ENCODE measurements around the gene TSPAN14.

The TSPAN14 gene

DNA sequence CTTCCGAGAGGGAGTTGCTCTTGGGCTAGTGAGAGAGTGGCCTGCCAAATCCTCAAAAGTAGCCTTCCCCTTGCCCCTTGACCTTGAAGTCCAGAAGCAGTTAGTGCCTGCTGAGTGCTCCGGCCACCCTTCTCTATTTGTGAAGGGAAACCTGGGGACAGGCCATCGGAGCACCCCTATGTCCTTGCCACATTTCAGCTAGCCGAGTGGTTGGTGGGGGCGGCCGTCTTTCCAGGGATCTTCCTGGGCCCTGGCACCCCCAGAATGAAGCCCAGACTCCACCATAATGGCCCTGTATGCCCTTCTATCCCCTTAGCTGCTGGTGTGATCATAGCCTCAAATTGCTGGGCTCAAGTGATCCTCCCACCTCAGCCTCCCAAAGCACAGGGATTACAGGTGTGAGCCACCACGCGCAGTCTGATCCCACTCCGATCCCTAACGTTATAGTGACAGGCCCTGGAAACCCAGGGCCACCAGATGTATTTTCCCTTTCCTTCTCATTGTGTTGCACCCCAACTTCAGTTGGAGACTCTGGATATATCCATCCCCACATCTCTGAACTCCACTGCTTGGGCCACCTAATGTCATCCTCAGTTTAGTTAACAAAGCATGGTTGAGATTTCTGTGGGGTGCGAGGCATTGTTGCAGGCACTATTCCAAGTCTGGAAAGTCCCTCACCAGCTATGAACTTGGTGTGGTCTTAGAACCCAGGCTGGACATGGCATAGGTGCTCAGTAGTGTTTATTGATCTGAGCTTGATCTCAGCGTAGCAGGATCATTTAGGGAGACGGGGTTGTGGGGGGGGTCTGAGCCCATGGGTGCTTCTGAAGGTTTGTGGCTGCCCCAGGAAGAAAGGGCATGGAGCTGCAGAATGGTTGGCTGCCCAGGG lies 1.6 kb downstream of the TSPAN14 start:
- no peak for DNase-seq (ENCODE audit: low read depth)

DNA sequence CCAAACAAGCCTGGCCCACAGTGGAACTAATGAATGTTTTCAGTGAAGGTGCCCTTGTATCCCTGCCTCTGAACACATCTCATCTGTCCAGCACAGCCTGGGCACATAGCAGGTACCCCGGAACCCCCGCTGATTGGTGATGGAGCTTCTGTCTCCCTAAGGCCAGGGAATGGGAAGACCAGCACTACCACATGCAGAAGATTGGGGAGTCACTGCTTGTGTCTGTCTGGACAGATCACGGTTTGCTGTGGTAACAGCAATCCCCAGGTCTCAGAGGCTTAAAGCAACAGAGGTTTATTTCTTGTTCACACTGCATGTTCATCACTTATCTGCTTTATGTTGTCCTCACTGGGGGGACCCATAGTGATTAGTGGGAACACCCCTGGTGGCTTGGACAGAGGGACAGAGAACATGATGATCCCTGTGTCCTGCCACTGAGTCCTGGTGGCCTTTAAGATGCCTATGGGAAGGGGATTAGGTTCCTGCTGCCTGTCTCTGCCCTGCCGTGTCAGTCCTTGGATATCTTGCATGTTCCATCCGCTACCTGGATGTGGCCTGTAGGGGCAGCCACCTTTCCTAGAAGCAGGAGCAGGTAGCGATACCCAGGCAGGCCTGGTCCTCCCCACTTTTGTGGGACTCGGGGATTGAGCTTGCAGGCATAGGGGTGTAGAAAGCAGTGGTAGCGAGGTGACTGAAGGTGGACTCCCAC lies 3.6 kb downstream of the TSPAN14 start:
- no peak for DNase-seq (ENCODE audit: low read depth)

DNA sequence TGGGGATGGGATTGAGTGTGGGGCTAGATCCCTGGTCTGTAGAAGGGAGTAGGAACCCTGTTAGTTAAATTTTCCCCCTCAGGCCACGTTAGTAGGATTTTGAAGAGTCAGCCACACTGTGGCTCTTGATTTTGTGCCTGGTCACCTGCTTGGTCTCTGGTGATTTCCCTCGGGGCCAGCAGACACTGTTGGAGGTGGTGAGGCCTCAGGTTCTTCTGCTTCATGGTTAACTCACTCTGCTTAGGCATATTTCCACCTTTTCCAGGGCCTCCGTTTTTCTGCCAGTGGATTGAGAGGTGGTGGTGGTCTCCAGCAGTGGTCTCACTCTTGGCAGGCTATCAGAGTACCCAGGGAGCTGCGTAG lies 4.1 kb downstream of the TSPAN14 start:
- no peak for DNase-seq (ENCODE audit: low read depth)

DNA sequence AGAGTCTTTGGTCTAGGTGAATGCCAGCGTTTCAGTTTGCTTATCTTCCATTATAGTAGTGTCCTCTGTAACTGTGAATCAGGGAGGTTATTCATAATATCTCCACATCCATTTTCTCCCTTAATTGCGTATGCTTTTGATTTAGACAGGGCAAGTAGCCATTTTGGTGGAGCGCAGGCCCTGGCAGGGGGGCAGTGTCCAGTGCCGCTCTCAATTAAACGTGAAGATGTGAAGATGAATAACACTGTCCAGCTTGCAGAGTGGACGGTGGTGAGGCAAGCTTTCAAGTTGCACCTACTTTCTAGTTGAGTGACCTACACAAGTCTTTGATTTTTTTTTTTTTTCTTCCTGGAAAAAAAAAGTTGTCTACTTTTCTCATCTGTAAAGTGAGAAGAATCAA lies 4.5 kb downstream of the TSPAN14 start:
- no peak for DNase-seq (ENCODE audit: low read depth)

DNA sequence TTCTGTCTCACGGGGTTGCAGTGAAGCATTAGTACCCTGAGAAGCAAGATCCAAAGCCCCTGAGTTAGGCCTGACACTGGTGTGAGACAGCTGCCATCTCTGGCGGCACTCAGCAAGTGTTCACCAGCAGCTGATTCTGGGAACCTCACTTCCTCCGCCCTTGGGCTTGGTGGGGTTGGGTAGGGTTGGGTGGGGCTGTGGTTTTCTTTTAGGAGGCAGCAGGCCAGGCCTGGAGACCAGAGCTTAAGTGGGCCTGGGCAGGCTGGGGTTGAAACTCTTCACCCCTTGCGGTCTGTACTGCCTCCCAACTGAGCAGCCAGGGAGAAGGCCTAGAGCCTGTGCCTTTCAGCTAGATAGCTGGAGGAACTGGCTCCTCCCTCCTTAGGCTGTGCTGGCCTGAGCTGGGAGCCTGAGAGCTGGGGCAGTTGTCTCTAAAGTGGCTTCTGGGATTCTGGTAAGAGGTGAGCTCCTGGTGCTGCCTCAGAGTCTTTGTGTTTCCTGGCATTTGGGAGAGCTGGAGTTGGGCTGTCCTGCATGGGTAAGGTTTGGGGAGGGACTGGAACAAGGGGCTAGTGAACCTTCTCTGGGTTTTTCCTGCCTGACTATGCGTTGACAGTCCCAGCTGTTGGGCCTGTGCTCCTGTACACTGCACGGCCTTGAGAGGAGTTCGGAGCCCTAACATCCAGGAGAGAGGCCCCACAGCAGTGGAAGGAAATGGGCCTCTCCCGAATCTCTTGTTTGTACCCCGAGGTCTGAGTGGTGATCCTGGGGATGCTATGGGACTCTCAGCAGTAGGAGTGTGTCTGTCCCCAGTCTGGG lies 5.1 kb downstream of the TSPAN14 start:
- DNase-seq (ENCODE audit: low read depth): peak; percentile 47

DNA sequence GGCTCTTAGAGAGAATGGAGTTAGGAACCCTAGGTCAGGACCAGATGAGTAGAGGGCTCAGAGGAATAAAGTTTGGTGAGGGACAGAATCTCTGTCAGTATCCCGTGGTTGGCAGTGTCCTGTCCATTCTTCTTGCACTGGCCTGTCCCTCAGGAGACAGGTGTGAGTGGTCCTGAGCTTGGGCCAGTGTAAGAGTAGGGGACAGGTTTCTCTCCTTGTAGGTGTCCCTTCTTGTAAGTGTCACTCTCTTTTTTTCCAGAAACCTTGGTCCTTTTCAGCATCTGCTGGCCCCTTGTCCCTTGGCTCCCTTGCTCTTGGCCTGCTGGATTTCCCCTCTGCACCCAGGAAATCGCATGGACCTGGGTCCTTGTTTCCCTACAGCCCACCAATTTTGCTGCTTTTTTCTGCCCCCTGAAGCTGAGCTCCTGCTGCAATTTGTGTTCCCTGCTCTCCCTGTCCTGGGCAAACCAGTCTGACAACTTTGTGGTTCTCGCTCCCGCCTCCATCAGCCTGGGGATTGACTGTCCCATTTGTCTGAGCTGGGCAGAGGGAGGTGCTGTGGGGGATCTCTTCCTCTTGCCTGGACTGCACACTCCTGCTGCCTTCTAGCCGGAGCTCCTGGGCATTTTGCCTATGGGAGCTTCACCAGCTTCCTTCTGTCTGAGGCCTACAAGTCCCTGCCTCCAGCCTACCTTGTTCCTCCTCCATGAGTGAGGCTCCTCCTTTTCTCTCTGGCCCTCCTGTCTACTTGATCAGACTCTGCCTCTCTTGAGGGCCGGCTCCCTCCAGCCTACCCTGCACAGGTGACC lies 6.5 kb downstream of the TSPAN14 start:
- DNase-seq (ENCODE audit: low read depth): no peak

DNA sequence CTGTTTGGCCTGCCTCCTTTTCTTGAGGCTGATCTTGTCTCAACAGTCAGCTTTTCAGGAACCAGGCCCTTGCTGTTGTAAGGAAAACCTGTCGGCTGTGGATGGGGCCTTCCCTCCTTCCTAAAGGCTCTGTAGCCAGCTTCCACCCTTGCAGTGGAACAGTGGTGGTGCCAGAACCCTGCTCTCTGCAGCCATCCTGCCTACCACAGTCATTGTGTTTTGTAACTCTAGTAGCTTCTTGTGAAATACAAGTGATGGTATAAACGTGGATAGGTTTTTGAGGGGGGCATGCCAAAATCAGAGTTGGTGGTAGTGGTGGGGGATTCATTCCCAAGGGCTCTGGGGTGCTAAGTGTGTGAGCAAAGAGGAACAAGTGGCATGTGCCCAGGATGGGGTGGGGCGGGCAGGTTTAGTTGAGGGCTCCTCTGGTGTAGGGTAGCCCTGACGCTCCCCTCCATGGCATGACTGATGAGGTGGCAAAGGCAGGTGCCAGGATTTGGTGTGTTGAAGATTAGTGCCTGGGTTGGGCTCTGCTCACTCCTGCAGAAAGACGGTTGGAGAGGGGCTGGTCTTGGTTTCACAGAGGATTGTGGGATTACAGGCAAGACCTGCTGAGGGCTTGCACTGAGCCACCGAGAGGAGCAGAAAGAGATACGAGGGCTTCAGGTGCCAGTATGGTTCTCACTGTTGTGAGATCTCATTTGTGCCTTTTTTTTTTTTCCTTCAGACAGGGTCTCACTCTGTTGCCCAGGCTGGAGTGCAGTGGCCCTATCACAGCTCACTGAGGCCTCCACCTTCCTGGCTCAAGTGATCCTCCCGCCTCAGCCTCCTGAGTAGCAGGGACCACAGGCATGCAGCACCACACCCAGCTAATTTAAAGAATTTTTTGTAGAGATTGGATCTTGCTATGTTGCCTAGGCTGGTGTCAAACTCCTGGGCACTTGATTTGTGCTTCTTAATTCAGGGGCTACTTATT lies 7.4 kb downstream of the TSPAN14 start:
- no peak for DNase-seq (ENCODE audit: low read depth)

DNA sequence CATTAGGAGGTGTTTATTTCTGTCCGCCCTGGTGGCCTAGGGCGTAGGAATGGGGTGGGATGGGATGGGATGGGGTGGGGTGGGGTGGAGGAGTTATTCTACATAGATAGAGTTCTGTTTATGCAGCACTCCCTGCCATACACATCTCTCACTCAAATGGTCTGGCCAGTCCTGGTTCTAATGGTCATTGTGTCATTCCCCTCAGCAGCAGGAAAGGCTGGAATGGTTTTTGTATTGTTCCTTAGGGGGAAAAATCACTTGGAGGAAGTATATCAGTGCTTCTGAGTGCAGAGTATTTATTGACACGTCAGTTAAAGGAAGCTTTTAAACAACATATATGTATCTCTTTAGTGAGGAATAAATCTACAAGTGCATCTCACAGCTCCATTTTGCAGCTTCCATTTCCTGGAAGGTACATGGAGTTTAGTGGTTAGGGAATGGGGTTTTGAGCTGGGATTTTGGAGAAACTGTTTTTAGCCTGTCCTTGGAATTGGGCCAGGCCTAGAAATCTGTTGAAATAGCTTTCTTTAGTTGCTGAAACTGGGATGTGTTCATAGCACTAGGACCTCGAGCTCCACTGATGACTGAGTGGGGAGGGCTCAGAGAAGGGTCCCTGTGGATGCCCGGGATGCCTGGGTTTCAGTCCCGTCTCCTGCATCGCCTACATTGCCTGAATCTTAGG lies 8.3 kb downstream of the TSPAN14 start:
- no peak for DNase-seq (ENCODE audit: low read depth)

GRCh38 chr10:80462981-80463741 lies 9.1 kb downstream of the TSPAN14 start:
- no peak for DNase-seq (ENCODE audit: low read depth)

GRCh38 chr10:80463868-80464267 lies 9.8 kb downstream of the TSPAN14 start:
- no peak for DNase-seq (ENCODE audit: low read depth)

DNA sequence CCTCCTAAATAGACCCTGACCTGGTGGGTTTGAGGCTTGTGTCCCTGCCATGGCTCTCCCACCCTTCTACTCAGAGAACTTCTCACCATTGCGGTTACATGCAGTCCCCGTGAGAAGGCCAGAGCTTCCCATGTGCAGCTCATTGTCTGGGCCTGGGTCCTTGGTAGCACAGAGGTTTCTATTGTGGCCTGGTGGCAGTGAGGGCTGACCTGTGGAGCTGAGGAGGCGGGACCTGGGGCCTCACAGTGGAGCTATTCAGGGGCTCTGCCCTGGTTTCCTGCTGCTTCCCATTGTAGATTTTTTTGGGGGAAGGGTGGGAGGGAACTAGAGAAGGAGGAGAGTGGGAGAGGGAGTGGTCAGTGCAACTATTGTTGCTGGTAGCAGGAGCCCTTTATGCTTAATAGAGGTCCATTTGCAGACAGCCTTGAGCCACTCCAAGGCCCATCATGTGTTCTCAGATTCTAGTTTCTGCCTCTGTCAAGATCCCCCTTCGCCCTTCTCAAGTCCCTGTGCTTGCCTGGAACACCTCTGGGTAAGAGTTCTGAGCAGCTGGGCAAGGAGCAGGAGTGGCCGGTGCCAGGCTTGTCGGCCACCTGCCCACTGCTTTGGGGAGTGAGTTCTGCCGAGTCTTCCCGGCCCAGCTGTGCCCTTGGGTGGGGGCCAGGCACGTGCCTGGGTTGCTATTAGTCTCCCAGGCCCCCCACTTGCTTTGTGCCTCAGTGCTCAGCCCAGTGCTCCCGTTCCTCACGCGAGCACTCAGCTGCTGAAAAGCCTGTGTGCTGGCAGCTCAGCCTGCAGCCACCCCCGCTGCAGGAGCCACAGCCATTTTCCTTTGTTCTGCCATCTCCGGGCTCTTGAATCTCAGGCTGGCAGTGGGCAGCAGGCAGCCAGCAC lies 10.7 kb downstream of the TSPAN14 start:
- no peak for DNase-seq (ENCODE audit: low read depth)

DNA sequence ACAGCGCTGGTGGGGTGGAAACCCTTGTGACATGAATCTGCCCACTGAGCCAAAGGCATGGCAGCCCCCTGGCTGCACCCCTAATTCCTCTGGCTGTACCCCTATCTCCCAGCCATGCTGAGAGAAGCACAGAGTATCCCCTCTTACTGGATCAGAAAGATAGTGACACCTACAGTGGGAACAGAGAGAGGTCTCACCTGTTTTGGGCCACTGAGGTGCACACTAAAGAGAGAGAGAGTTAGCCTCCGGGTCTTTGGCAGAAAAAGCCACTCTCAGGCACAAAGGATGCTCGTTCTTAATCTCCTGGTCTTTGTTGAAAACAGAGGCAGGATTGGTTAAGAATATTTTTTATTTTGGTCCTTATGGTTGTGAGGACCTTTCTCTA lies 11.3 kb downstream of the TSPAN14 start:
- no peak for DNase-seq (ENCODE audit: low read depth)

DNA sequence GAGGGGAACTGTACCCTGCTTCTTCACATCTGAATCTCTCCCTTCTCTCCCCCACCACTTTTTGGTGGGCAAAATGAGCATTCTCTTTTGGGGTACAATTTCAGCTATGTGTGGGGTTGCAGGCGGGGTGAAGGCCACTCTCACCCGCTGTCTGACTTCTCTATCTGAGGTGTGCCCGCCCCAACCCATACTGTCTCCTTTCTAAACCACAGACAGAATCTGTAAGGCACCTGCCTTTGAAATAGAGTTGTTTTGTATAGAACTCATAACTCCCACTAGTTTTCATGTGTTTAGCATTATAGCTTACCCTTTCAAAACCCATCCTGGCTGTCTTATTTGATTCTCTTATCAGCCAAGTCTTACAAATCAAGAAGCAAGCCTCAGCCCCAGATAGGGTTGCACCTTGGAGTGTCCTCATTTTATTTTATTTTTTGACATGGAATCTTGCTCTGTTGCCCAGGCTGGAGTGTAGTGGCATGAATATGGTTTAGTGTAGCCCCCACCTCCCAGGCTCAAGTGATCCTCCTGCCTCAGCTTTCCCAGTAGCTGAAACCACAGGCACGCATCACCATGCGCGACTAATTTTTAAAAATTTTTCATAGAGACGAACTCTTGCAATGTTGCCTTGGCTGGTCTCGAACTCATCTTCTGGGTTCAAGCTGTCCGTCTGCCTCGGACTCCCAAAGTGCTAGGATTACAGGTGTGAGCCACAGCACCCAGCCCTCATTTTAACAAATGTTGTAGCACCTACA lies 11.9 kb downstream of the TSPAN14 start:
- no peak for DNase-seq (ENCODE audit: low read depth)

DNA sequence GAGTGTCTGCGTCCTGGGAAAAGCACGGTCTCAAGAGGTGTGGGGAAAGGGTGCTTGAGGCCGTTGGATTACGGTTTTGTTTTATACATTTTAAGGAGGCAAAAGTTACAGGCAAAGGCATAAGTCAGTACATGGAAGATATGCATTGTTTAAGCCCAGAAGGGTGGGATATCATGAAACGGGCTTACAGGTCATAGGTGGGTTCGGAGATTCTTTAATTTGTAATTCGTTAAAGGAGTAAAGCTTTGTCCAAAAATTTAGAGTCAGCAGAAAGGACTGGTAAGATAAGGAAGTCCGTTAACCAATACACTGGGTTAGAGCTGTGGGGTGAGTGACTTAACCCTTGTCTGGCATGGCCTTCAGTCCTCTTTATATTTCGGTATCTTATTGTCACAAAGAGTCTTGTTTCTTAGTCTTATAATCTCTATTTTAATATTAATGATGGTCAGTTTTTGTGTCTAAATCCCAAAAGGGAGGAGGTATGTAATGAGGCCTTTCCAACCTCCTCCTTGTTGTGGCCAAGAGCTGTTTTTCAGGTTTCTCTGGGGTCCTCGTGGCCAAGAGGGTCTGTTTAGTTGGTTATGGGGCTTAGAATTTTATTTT lies 12.7 kb downstream of the TSPAN14 start:
- no peak for DNase-seq (ENCODE audit: low read depth)

DNA sequence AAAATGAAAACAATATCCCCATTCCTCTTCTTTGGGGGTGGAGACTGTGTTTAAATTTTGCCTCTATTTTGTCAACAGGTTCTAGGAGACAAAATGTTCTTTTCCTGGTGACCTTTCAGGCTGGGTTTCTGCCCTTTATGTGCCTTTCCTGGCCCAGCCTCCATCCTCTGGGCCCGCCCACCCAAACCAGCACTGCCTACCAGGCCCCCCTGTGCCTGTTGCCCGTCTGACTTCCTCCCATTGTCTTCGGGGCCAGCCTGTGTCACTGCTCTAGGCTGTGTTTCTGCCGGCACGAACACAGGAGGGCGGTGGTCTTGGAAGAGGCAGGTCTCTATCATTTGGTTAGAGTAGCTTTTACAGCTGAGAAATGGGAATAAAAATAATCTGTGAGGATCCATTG lies 13.9 kb downstream of the TSPAN14 start:
- peak; percentile 46 for DNase-seq (ENCODE audit: low read depth)

DNA sequence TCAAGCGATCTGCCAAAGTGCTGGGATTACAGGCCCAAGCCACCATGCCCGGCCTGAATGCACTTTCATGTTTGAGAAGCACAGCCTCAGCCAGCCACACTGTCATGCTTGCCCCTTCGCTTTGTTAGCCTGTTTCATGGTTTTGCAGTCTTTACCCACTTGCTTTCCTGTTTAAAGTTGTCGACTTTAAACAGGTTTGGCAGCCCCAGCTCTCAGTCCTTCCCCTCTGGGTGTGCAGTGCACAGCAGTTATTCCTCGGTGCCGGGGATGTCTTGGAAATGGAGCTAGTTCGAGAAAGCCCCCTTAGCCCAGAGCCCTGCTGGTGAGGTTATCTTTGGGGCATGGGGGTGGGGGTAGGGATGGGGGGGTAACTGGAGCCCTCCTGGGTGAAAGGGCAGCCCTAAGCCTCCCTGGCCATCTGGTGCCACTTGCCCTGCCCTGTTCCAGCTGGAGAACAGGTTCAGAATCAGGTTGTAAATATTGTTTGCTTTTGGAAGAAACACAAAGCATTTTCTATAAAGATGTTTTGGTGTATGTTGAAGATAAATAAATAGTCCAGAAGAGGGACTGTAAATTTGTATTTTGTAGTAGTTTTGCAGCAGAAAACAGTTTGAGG lies 14.8 kb downstream of the TSPAN14 start:
- DNase-seq (ENCODE audit: low read depth): no peak

DNA sequence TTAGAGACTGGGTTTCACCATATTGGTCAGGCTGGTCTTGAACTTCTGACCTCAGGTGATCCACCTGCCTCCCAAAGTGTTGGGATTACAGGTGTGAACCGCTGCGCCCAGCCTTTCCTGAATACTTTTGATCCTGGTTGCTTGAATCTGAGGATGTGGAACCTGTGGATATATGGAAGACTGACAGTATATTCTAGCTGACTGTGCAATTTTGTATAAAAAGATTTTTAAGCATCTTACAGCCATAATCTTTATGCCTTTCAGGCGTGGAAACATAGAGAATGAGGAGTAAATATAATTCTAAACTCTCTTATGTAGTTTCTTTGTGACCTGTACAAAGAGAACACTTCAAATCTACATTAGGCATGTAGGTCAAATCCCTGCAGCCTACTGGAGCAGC lies 16.2 kb downstream of the TSPAN14 start:
- no peak for DNase-seq (ENCODE audit: low read depth)

Data from stimulated activated CD4-positive, alpha-beta T cell treated with anti-CD3 and anti-CD28 coated beads, Interleukin-2, amount 100 ng/mL, for 4 hours (primary cell).